Neural crest cell (in vitro differentiated cells): ENCODE measurements around the gene CCDC60. TPM values are rescaled to one million over a fixed set of nuclear protein-coding genes. Genes with fewer than 3 reads are reported as not detected.

Source experiments
- DNase-seq: peaks from one replicate; pipeline ENCODE4 v3.0.0; 2021; ENCODE audit warnings: low read depth, mixed read lengths, low spot score
- H3K27ac Mint-ChIP-seq: one replicate; pipeline ENCODE4 v1.8.0; 2021; ENCODE audit warnings: mild to moderate bottlenecking, mixed read lengths; ENCODE audit not compliant: unreplicated experiment
- H3K27me3 Mint-ChIP-seq: 2 replicates; pipeline ENCODE4 v1.8.0; 2021; ENCODE audit warnings: low read depth, mild to moderate bottlenecking, mixed read lengths
- H3K36me3 Mint-ChIP-seq: 2 replicates; pipeline ENCODE4 v1.8.0; 2021; ENCODE audit warnings: low read depth, mild to moderate bottlenecking, mixed read lengths
- H3K4me1 Mint-ChIP-seq: 2 replicates; pipeline ENCODE4 v1.8.0; 2021; ENCODE audit warnings: mixed read lengths
- H3K4me3 Mint-ChIP-seq: one replicate; pipeline ENCODE4 v1.8.0; 2021; ENCODE audit warnings: mild to moderate bottlenecking, mixed read lengths
- H3K9me3 Mint-ChIP-seq: 2 replicates; pipeline ENCODE4 v1.8.0; 2021; ENCODE audit warnings: mixed read lengths
- total RNA-seq: library from RNA; stranded (reverse); gene quantifications from 2 replicates; pipeline ENCODE4 v1.2.1, GENCODE V29; 2021
- TF ChIP-seq, protein P1 (sequence below): fragments of 200-600 bp; sonication (generic); conservative IDR thresholded peaks from 2 replicates; pipeline ENCODE4 v1.5.0; 2021; ENCODE audit warnings: antibody characterized with exemption, mild to moderate bottlenecking

CCDC60 gene
- total RNA-seq, 1 donor from 2014 or later = 0.75 TPM

DNA sequence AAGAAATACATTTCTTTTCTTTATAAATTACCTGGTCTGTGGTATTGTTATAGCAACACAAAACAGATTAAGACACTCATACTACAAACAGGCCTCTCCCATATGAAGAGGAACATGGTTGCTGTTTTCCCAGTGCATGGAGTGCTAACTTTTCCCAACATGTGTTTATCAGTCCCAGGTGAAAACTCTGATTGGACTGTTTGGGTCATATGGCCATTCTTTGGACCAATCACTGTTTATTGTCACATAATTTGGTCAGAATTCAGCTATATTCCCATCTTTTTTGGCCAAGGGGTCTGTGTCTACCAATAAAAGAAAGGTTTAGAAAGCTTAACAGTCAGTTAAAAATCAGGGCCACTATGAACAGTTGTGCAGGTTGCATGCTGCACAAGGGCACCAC lies 35.4 kb upstream of the CCDC60 start:
- no peaks in the 10 kb centered on the region for H3K36me3 Mint-ChIP-seq
- H3K9me3 Mint-ChIP-seq = no peaks in the 10 kb centered on the region

DNA sequence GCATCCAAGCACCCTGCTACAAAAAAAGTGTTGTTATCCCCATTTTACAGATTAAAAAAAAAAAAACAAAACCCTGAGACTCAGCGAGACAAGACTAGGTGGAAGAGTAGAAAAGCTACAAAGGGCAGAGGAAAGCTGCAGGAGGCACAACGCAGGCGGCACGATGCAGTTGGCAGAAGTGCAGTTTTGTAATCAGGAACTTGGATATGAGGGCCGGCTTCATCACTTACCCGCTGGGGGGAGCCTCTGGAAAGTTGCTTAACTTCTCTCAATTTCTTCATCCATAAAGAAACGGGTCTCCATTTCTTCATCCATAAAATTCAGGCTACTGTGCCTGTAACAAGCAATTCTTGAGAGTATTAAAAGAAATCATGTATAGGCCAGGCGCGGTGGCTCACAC lies 33.1 kb upstream of the CCDC60 start:
- DNase-seq = no peak
- Mint-ChIP-seq H3K27me3 (no peaks in the 10 kb centered on the region), H3K27ac (no peak overlapping the region), H3K36me3 (no peaks in the 10 kb centered on the region), H3K4me3 (no peak overlapping the region), H3K9me3 (no peaks in the 10 kb centered on the region), H3K4me1 (peaks cover 19% of the 10 kb centered on the region)
- TF ChIP-seq, protein P1, sequence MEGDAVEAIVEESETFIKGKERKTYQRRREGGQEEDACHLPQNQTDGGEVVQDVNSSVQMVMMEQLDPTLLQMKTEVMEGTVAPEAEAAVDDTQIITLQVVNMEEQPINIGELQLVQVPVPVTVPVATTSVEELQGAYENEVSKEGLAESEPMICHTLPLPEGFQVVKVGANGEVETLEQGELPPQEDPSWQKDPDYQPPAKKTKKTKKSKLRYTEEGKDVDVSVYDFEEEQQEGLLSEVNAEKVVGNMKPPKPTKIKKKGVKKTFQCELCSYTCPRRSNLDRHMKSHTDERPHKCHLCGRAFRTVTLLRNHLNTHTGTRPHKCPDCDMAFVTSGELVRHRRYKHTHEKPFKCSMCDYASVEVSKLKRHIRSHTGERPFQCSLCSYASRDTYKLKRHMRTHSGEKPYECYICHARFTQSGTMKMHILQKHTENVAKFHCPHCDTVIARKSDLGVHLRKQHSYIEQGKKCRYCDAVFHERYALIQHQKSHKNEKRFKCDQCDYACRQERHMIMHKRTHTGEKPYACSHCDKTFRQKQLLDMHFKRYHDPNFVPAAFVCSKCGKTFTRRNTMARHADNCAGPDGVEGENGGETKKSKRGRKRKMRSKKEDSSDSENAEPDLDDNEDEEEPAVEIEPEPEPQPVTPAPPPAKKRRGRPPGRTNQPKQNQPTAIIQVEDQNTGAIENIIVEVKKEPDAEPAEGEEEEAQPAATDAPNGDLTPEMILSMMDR = no peak

More for the DNA sequence above, 35.4 kb upstream of the CCDC60 start:
- no peak overlapping the region for H3K4me3 Mint-ChIP-seq
- DNase-seq = no peak
- no peak overlapping the region for H3K27ac Mint-ChIP-seq
- H3K27me3 Mint-ChIP-seq = peaks cover 3% of the 10 kb centered on the region
- H3K4me1 Mint-ChIP-seq = peaks cover 21% of the 10 kb centered on the region
- TF ChIP-seq, protein P1 = no peak

DNA sequence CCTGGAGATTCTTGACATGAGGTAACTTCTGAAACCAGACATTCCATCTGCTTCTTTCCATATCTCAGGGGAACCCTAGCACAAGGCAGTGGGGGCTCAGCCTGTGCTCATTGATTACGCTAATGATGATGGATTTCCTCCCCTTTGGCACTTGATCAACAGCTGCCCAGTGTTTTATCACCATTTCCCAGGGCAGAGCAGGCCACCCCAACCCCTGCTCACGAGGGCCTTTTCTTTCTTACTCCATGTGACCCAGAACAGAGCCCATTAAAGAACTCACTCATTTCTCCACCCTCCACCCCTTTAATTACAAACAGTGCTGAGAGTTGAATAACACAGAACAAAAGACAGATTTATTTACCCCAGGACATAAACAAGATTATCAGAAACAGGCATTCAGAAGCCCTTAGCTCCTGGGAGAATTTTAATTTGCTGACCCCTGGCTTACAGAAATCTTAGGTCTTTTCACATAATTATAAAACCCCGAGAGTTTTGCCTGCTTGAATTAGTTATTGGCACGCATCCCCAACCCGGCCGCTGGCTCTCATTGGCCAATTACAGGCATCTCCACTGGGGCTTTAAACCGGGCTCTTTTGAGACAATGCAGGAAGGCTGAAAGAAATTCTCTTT lies 32.0 kb upstream of the CCDC60 start:
- H3K36me3 Mint-ChIP-seq = no peaks in the 10 kb centered on the region
- no peaks in the 10 kb centered on the region for H3K9me3 Mint-ChIP-seq
- peaks cover 24% of the 10 kb centered on the region for H3K4me1 Mint-ChIP-seq
- H3K27me3 Mint-ChIP-seq = no peaks in the 10 kb centered on the region
- no peak overlapping the region for H3K4me3 Mint-ChIP-seq
- H3K27ac Mint-ChIP-seq = peak overlapping the region; percentile 12
- TF ChIP-seq, protein P1 = no peak
- no peak for DNase-seq

DNA sequence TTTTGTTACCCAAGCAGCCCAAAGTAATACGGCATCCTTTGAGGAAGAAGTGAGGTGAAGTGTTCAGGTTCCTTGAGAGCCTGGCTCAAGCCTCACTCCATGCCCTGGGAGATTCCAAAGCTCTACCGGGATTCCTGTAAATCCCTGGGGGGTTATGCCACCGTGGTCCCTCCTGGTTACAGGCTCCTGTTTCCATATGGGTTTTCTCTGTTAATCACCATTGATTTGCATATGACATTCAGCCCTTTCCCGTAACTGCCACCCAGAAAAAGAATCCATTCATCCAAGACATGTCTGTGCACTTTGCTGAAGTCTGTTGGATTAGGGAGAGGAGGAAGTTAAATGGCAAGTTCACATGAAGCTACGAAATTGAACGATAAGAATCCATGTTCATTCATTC lies 27.9 kb upstream of the CCDC60 start:
- DNase-seq = no peak
- TF ChIP-seq, protein P1 = no peak
- Mint-ChIP-seq H3K27ac (peak overlapping the region; percentile 19), H3K4me3 (no peak overlapping the region), H3K36me3 (no peaks in the 10 kb centered on the region), H3K27me3 (no peaks in the 10 kb centered on the region), H3K4me1 (peaks cover 35% of the 10 kb centered on the region), H3K9me3 (no peaks in the 10 kb centered on the region)

DNA sequence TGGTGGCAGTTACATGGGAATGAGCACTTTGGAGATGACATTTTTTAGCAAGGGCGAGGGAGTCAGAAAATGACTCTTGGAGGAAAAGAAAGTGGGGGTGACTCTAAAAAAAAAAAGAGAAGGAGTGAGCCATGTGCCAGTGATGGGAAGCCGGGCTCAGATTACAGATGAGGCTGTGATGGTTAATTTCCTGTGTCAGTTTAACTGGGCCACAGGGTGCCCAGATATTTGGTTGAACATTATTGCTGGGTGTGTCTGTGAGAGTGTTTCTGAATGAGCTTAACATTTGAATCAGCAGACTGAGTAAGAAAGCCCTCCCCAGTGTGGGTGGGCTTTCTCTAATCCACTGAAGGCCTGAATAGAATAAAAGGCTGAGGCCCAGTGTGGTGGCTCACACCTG lies 26.8 kb upstream of the CCDC60 start:
- DNase-seq = no peak
- Mint-ChIP-seq H3K4me3 (no peak overlapping the region), H3K9me3 (no peaks in the 10 kb centered on the region), H3K4me1 (peaks cover 27% of the 10 kb centered on the region), H3K27ac (no peak overlapping the region), H3K27me3 (no peaks in the 10 kb centered on the region), H3K36me3 (no peaks in the 10 kb centered on the region)
- TF ChIP-seq, protein P1 = no peak
